ENCODE data around the gene DOCK1.

Gene DOCK1

DNA sequence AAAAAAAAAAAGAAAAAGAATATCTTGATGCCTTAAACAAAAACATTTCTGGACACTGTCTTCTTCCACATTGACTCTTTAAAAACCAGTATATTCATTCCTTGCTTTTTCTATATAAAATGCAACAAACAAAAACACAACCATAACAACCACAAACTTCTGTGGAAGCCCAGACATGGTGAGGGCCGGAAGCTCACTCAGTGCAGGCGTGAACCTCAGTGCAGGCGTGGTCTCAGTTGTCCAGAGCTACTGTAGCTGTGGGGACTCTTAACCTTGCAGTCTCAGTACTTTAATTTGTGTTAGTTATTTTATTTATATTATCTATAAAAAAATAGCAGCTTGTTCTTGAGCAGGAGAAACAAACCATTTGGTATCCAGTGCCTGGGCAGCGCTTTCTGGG lies 131.8 kb downstream of the DOCK1 start:
- FAIRE-seq: no peak
- TF ChIP-seq TAF1 (IDR thresholded peaks at IDR 0.05; ENCODE audit: low read depth, low read length) (no peak), SPI1 (IDR thresholded peaks at IDR 0.05; ENCODE audit: low read depth, low read length) (no peak), POLR2AphosphoS5 (IDR thresholded peaks at IDR 0.05; ENCODE audit: low read depth, low read length) (no peak), POLR2A (IDR thresholded peaks at IDR 0.05; ENCODE audit: low read depth, low read length) (no peak), PAX5 (IDR thresholded peaks at IDR 0.05; ENCODE audit: insufficient read depth, low read length, severe bottlenecking) (no peak), POU2F2 (IDR thresholded peaks at IDR 0.05; ENCODE audit: low read depth, low read length) (no peak)
- DNase-seq (ENCODE audit: insufficient read length, low spot score): no peak

DNA sequence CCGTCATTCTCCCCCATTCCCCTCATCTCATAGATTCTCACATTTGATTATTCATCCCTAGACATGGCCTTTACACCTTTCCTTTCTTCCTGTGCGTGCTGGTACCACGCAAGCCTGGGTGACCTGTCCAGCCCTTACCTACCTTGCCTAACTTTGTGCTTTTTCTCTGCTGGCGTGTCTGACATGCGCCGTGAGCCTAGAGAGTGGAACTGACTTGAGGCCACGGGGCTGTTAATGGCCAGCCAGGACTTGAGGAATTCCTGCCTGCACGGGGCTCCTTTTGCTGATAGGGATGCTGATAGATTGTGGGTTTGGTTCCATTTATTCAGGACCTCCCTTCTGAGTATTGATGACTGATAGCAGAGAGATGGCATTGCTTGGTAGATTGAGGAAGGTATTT lies 134.2 kb downstream of the DOCK1 start:
- TF ChIP-seq TAF1 (IDR thresholded peaks at IDR 0.05; ENCODE audit: low read depth, low read length) (no peak), POU2F2 (IDR thresholded peaks at IDR 0.05; ENCODE audit: low read depth, low read length) (no peak), POLR2AphosphoS5 (IDR thresholded peaks at IDR 0.05; ENCODE audit: low read depth, low read length) (no peak), POLR2A (IDR thresholded peaks at IDR 0.05; ENCODE audit: low read depth, low read length) (no peak), SPI1 (IDR thresholded peaks at IDR 0.05; ENCODE audit: low read depth, low read length) (no peak), PAX5 (IDR thresholded peaks at IDR 0.05; ENCODE audit: insufficient read depth, low read length, severe bottlenecking) (no peak)
- FAIRE-seq (no peak), DNase-seq (ENCODE audit: insufficient read length, low spot score) (no peak)

- no peak for FAIRE-seq
Measured at GRCh38 chr10:127040756-127041155, 135.5 kb downstream of the DOCK1 start.

GRCh38 chr10:127041552-127041951 lies 136.3 kb downstream of the DOCK1 start:
- TF ChIP-seq SPI1 (IDR thresholded peaks at IDR 0.05; ENCODE audit: low read depth, low read length): no peak
- no peak for FAIRE-seq
- DNase-seq (ENCODE audit: insufficient read length, low spot score): no peak

More at GRCh38 chr10:127040756-127041155, 135.5 kb downstream of the DOCK1 start:
- no peak for DNase-seq (ENCODE audit: insufficient read length, low spot score)
- TF ChIP-seq TAF1 (IDR thresholded peaks at IDR 0.05; ENCODE audit: low read depth, low read length): no peak
- TF ChIP-seq PAX5 (IDR thresholded peaks at IDR 0.05; ENCODE audit: insufficient read depth, low read length, severe bottlenecking): no peak
- no peak for TF ChIP-seq SPI1 (IDR thresholded peaks at IDR 0.05; ENCODE audit: low read depth, low read length)
- TF ChIP-seq POLR2A (IDR thresholded peaks at IDR 0.05; ENCODE audit: low read depth, low read length): no peak
- TF ChIP-seq POLR2AphosphoS5 (IDR thresholded peaks at IDR 0.05; ENCODE audit: low read depth, low read length): no peak
- TF ChIP-seq POU2F2 (IDR thresholded peaks at IDR 0.05; ENCODE audit: low read depth, low read length): no peak

DNA sequence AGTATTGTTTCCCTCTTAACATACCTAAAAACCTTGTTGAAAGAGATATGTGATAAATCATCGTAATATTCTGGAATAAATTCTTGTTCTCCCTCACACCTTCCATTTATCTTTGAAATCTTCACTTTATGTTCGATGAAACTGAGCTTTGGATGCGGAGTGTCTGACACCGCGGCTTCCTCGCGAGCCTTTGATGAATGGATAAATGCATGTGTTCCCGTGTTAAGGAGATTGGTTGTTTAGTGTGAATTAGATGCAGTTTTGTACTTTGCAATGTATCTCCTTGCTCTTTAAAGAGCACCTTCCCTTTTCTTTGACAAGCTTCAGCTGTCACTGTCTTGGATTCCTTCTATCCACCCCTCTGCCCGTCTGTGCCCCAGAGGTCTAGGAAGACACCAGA lies 138.1 kb downstream of the DOCK1 start:
- FAIRE-seq: no peak

GRCh38 chr10:127044186-127044585 lies 139.0 kb downstream of the DOCK1 start:
- FAIRE-seq (no peak), DNase-seq (ENCODE audit: insufficient read length, low spot score) (no peak)
- TF ChIP-seq SPI1 (IDR thresholded peaks at IDR 0.05; ENCODE audit: low read depth, low read length) (no peak), POLR2A (IDR thresholded peaks at IDR 0.05; ENCODE audit: low read depth, low read length) (no peak), POLR2AphosphoS5 (IDR thresholded peaks at IDR 0.05; ENCODE audit: low read depth, low read length) (no peak), POU2F2 (IDR thresholded peaks at IDR 0.05; ENCODE audit: low read depth, low read length) (no peak), PAX5 (IDR thresholded peaks at IDR 0.05; ENCODE audit: insufficient read depth, low read length, severe bottlenecking) (no peak), TAF1 (IDR thresholded peaks at IDR 0.05; ENCODE audit: low read depth, low read length) (no peak)

More for the DNA sequence above, 138.1 kb downstream of the DOCK1 start:
- no peak for TF ChIP-seq POU2F2 (IDR thresholded peaks at IDR 0.05; ENCODE audit: low read depth, low read length)
- TF ChIP-seq PAX5 (IDR thresholded peaks at IDR 0.05; ENCODE audit: insufficient read depth, low read length, severe bottlenecking): no peak
- TF ChIP-seq TAF1 (IDR thresholded peaks at IDR 0.05; ENCODE audit: low read depth, low read length): no peak
- TF ChIP-seq SPI1 (IDR thresholded peaks at IDR 0.05; ENCODE audit: low read depth, low read length): no peak
- DNase-seq (ENCODE audit: insufficient read length, low spot score): no peak

- DNase-seq (ENCODE audit: insufficient read length, low spot score): no peak
- TF ChIP-seq POU2F2 (IDR thresholded peaks at IDR 0.05; ENCODE audit: low read depth, low read length) (no peak), SPI1 (IDR thresholded peaks at IDR 0.05; ENCODE audit: low read depth, low read length) (no peak), TAF1 (IDR thresholded peaks at IDR 0.05; ENCODE audit: low read depth, low read length) (no peak), POLR2AphosphoS5 (IDR thresholded peaks at IDR 0.05; ENCODE audit: low read depth, low read length) (no peak), POLR2A (IDR thresholded peaks at IDR 0.05; ENCODE audit: low read depth, low read length) (no peak), PAX5 (IDR thresholded peaks at IDR 0.05; ENCODE audit: insufficient read depth, low read length, severe bottlenecking) (no peak)
- FAIRE-seq: no peak
Measured at GRCh38 chr10:127046975-127047877, 142.0 kb downstream of the DOCK1 start.

GRCh38 chr10:127047878-127048238 lies 142.6 kb downstream of the DOCK1 start:
- DNase-seq (ENCODE audit: insufficient read length, low spot score): no peak
- no peak for FAIRE-seq
- no peak for TF ChIP-seq POLR2AphosphoS5 (IDR thresholded peaks at IDR 0.05; ENCODE audit: low read depth, low read length)
- TF ChIP-seq PAX5 (IDR thresholded peaks at IDR 0.05; ENCODE audit: insufficient read depth, low read length, severe bottlenecking): no peak
- no peak for TF ChIP-seq POU2F2 (IDR thresholded peaks at IDR 0.05; ENCODE audit: low read depth, low read length)
- TF ChIP-seq TAF1 (IDR thresholded peaks at IDR 0.05; ENCODE audit: low read depth, low read length): no peak
- TF ChIP-seq SPI1 (IDR thresholded peaks at IDR 0.05; ENCODE audit: low read depth, low read length): no peak
- no peak for TF ChIP-seq POLR2A (IDR thresholded peaks at IDR 0.05; ENCODE audit: low read depth, low read length)

DNA sequence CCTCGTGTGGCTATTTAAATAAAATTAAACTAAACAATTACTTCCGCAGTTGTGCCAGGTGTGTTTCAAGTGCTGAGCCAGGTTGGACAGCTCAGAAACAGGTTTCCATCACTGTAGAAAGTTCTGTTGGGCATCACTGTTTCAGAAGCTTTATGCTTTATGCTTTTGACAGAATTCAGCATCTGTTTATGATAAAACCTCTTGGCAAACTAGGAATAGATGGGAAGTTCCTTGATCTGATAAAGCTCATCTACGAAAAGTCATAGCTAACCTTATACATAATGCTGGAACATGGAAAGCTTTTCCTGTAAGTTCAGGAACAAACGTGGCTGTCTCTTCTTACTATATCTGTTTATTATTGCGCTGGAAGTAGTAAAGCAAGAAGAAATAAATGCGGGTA lies 143.4 kb downstream of the DOCK1 start:
- no peak for FAIRE-seq

DNA sequence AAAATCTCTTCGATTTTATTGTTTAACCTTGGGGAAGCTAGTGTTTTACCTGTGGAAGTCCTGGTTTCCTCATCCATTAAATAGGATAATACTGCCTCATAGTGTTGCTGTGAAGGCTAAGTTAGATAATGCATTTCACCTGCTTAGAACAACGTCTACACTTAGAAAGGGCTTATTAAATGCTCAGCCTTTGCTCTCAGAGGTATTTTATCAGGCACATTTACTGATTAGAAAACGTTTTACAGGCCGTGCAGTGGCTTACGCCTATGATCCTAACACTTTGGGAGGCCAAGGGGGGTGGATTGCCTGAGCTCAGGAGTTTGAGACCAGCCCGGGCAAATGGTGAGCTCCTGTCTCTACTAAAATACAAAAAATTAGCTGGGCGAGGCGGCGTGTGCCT lies 146.8 kb downstream of the DOCK1 start:
- FAIRE-seq (no peak), DNase-seq (ENCODE audit: insufficient read length, low spot score) (no peak)
- TF ChIP-seq POU2F2 (IDR thresholded peaks at IDR 0.05; ENCODE audit: low read depth, low read length): no peak
- TF ChIP-seq POLR2AphosphoS5 (IDR thresholded peaks at IDR 0.05; ENCODE audit: low read depth, low read length): no peak
- TF ChIP-seq TAF1 (IDR thresholded peaks at IDR 0.05; ENCODE audit: low read depth, low read length): no peak
- no peak for TF ChIP-seq SPI1 (IDR thresholded peaks at IDR 0.05; ENCODE audit: low read depth, low read length)
- no peak for TF ChIP-seq PAX5 (IDR thresholded peaks at IDR 0.05; ENCODE audit: insufficient read depth, low read length, severe bottlenecking)
- TF ChIP-seq POLR2A (IDR thresholded peaks at IDR 0.05; ENCODE audit: low read depth, low read length): no peak

More for the DNA sequence above, 143.4 kb downstream of the DOCK1 start:
- TF ChIP-seq POU2F2 (IDR thresholded peaks at IDR 0.05; ENCODE audit: low read depth, low read length): no peak
- TF ChIP-seq POLR2AphosphoS5 (IDR thresholded peaks at IDR 0.05; ENCODE audit: low read depth, low read length): no peak
- TF ChIP-seq PAX5 (IDR thresholded peaks at IDR 0.05; ENCODE audit: insufficient read depth, low read length, severe bottlenecking): no peak
- TF ChIP-seq POLR2A (IDR thresholded peaks at IDR 0.05; ENCODE audit: low read depth, low read length): no peak
- TF ChIP-seq SPI1 (IDR thresholded peaks at IDR 0.05; ENCODE audit: low read depth, low read length): no peak
- no peak for TF ChIP-seq TAF1 (IDR thresholded peaks at IDR 0.05; ENCODE audit: low read depth, low read length)
- DNase-seq (ENCODE audit: insufficient read length, low spot score): no peak

Measured in GM12891 (cell line).